ENCODE measurements around the gene CCDC93.

Gene CCDC93

DNA sequence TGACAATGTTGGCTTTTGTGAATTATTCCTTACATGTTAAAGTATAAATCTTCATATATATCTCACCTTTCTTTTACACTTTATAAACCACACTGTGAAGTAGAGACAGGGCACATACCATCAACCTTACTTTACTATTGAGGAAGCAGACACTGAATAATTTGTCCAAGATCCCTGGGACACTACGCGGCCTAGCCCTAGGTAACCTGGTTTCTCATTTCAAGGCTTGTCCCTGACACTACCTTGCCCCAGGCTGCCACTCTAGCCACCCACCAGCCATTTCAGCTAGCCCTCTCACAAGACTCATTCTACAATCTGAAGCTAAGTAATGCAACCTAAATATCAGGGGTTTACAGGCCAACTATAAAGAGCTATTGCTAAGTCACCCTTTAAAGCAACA lies 26.7 kb downstream of the CCDC93 start:
- DNase-seq (ENCODE audit: low read depth, low spot score): no peak

DNA sequence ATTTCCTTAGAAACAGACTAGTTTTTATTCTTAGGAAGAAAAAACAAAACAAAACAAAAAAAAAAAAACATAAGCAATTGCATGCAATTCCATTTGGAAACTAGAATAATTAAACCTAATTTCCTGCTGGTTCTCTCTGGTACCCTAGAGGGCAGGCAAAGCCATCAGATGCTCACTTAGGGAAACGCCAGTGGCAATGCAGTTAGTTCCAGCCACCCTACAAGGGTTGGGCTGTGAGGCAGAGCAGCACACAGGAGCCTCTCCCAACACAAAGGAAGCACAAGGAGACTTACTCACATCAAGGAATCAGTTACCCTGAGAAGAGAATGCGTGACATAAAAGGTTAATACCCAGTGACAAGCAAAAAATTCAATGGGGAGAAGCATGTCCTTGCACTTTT lies 28.8 kb downstream of the CCDC93 start:
- no peak for DNase-seq (ENCODE audit: low read depth, low spot score)

DNA sequence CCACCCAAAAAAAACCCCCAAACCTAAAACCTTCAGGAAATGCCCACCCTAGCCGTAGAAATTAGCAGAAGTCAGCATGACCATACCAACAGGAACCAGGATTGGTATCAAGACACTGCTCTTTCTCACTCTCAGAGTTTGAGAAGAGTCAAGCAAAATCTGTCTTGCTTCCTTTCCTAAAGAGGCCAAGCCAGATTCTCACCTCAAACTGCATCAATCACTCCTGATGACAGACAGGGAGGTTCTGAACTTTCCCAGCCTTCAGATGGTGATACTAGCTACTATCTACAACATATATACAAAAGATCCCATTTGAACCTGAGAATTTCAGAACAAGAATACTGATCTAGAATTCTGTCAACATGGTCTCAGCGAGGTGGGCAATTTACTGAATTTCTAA lies 29.7 kb downstream of the CCDC93 start:
- DNase-seq (ENCODE audit: low read depth, low spot score): no peak

DNA sequence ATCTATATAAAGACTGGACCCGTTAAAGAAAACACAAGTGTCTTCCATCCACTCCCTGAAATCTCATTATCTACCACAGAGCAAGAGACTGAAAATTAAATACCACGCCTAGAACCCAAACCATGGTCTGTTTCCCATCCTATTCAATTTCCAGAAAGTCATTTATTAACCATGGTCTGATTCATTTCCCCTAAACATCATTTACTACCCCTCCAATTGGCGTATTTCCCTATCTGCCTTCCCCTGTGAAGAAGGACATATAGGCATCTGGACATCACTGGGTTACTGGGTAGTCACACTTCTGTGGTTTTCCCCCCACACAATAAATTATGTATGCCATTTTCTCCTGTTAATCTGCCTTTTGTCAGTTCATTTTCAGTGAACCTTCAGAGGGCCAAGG lies 30.8 kb downstream of the CCDC93 start:
- no peak for DNase-seq (ENCODE audit: low read depth, low spot score)

DNA sequence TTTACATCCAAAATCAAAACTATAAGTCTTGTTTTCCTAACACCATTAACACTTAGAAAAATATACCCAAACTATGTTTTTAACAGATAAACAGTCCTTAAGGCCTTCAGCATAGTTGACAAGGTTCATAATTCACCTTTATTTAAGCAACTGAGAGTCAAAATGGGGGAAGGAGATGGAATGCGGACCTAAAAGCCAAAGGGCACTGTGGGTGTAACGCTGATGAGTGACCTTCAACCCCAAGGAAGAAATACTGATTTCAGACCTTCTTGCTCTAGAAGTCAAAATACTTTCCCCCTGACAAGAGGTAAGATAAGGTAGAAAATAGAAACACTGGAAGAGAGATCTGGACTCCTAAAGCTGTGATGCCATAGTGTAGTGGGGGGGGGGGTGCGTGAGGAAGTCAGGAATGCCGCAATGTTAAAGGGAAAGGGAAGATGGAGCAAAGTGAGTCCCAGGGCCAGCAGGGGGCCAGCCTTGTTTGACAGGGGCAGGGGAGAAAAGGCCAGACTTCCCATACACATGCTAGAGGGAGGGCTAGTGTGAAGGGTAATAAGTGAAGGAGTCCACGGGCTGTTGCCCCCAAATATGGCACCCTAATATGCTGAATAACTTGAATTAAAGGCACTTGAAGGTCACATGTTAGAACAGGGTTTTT lies 31.4 kb downstream of the CCDC93 start:
- DNase-seq (ENCODE audit: low read depth, low spot score): no peak

DNA sequence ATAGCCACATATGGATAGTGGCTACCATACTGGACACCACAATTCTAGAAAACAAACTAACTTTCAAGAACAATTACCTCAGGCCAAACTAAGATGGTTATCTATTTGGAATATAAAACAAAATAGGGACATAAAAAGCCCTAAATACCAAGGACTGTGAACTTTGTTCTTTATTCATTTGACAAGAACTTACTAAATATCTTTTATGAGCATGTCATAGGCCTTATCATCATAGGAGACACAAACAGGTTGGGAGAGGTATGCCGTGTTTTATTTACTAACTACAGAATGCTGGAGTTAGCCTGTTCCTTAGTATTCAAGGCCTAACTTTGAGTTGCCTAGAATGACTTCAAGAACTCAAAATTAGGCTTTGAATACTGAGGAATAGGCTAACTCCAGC lies 32.1 kb downstream of the CCDC93 start:
- no peak for DNase-seq (ENCODE audit: low read depth, low spot score)

DNA sequence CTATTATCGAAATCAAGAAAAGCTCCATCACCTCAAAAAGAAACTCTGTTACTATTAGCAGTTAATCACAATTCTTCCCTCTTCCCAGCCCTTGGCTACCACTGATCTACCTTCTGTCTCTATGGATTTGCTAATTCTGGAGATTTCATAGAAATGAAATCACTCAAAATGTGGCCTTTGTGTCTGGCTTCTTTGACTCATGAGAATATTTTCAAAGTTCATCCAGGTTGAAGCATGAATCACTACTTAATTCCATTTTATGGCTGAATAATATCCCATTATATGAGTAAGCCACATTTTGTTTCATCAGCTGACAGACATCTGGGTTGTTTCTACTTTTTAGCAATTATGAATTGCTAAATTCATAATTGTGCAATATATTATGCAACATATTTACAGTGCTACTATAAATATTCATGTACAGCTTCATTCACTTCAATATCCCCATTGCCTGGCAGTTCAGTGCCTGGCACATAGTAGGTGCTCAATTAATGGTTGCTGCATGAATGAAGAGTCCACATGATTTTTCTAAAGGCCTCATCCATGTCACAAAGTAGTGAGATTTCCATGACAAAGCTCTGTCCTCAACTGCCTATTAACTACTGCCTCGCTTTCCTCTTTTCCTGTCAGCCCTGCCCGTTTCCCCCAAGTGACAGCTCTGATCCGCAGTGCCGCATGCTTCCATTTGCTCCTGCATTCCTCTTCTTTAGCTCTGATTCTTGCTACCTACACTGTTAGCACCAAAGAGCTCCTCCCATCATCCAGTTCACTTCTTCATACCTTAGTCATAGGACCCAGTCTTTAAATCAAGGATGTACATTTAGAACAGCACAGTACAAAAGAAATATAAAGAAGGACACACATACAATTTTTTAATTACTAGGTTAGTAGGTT lies 32.8 kb downstream of the CCDC93 start:
- no peak for DNase-seq (ENCODE audit: low read depth, low spot score)

DNA sequence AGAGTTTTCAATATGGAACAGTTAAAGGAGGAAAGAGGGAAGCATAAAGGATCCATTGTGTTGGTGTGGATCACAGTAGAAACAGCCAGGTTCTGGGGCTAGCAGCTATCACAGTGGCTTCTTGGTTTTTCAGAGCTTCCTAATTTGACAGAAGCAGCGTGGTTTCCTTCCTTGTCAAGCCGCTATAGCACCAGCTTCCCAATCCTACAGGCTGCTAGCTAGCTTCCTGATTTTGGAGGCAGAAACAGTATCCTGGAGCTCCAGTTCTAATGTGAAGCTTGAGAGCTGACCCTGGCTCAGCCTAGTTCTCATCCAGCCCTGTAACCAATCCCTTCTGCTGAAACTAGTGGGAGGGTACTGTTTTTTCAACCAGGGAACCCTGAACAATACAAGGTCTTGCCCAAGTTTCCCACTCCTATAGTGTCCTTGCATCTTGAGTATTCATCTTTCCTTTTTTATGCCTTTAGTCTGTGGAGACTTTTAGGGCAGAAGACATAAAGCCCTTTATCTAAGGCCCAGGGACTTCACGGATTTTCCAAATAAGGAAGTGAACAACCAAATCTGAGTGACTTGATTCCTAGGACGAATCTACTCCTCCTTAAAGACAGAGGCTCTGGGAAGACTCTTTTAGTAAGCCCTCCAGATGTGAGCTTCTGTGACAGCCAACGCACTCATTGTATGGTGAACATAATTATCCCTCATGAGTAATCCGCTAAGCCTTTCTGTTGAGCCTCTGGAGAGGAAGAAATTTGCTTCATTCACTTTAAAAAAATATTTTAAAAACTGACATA lies 33.8 kb downstream of the CCDC93 start:
- no peak for DNase-seq (ENCODE audit: low read depth, low spot score)

DNA sequence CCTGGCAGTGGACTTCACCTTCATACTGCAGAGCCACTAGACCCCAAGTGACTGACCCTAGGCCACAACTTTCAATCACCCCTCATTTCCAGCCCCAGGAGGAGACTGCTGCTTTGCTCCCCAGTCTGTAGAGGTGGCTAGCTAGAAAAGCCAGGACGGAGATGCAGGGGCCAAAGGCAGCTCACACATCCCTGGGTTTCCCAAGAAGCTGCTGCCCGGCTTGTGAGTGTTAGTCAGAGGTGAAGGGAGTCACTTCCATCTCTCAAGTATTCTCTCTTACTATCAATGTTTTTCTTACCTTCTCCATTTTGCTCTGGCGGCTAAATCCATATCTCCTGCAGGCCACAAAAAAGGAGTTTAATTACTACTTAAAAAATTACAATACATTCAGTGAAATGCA lies 36.2 kb downstream of the CCDC93 start:
- no peak for DNase-seq (ENCODE audit: low read depth, low spot score)

DNA sequence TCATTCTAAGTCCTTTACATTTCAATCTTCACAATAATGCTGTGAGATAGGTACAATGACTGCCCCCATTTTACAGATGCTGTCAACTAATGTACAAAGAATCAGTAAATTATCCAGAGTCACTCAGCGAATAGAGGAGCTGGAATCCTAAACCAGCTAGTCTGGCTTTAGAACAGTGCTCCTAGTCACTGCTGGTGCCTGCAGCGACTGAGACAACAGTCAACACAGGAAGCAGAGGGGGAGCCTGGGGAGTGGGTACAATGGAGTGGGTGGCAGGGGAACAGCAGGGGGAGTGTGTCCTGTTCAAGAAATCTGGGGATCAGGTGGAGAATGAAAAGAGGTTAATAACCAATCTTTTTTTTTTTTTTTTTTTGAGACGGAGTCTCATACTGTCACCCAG lies 37.3 kb downstream of the CCDC93 start:
- DNase-seq (ENCODE audit: low read depth, low spot score): no peak

DNA sequence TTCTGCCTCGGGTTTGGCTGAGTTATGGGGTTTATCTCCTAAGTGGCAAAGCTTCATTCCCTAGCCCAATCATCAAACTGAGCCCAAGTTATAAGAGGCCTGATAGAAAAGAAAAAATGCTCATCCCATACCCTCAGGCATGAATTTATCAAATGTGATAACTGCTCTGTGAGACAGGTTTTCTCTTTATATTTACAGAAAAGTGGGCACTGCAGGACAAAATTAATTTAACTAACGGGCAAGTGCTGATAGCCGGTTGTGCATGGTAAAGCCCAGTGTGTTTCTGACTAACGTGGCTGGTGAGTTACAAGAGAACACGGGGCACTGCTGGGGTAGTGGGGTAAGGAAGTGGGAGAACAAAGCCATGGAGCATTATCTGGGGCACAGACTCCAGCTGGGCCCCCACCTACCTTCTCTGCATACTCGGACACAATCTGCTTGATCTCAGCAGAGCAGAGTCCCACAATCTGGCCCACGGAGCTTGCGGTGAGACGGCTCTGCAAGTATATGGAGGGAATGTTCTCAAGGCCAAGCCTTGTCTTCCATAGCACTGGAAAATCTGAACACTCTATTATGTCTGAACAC lies 40.3 kb downstream of the CCDC93 start:
- no peak for DNase-seq (ENCODE audit: low read depth, low spot score)

DNA sequence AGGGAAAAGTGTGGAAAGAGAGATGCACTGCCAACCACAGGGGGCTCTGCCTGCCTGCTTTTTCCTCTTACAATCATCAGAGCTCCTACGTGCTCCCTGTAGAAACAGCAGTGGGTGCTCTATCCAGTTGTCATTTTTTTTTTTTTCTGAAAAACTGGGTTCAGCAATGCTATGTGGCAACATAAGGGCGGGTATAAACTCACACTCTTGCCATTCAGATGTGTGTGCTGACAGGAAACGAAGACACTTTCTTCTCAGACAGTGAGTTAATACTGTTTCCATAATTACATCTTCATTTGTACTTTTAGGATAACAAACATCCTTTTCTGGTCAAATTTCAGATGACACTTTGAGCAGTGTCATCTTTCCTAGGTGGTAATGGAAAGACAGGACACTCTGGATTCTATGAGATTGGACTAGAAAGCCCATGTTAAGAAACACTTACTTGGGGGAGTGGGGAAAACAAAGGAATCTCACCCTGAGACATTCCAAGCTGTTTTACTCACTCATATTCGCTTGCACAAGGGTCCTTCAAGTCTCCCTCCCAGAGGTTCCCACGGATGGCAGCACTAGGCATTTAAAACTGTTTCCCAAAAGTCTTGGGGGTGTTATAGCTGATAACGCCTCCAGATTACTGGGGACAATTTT lies 41.3 kb downstream of the CCDC93 start:
- no peak for DNase-seq (ENCODE audit: low read depth, low spot score)

DNA sequence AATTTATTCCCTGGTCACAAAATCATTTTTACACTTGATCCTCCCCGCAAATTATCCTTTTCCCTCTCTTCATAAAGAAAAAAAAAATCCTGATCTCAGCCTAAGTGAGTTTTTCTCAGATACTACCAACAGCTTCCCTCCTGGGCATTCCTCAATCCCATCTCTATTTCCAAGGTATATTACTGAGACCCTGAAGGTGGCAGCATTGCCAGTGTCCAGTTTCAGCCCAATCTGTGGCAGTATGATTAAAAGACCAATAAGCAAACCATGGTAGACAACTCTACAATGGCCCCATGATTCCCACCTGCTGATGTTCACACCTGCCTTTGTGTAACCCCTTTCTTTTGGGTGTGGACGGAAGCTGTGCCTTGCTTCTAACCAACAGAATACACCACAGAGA lies 45.1 kb downstream of the CCDC93 start:
- DNase-seq (ENCODE audit: low read depth, low spot score): no peak

DNA sequence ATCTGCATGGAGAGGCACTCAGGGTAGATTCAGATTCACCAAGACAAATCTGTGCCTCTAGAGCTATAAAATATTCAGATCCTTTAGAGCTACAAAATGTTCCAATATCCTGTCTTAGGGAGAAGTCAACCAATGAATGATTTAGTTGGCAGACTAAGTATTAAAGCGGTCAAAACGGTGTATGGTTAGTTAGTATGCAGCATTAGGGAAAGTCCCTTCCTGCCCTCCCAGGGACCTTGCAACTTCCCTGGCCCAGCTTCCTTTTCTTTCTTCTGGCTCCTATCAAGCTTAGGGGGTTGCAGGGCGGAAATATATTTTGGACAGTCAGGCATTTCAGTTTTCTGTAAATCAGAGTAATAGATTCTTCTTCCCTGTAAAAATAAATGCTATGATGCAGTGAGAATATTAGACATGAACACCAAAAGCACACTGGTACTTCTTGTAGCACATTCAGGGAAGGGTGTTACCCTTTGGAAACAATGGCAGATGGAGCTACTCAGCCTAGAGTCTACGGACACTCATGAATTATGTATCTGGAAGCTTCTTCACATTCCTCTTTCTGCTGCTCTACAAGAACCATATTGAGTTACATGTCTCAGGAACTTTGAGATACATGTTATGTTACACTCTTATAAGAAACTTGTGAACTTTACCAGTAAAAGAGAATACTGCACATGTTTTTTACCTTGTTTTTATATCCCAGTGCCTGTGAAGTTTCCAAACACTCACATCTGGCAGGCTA lies 45.7 kb downstream of the CCDC93 start:
- DNase-seq (ENCODE audit: low read depth, low spot score): no peak

DNA sequence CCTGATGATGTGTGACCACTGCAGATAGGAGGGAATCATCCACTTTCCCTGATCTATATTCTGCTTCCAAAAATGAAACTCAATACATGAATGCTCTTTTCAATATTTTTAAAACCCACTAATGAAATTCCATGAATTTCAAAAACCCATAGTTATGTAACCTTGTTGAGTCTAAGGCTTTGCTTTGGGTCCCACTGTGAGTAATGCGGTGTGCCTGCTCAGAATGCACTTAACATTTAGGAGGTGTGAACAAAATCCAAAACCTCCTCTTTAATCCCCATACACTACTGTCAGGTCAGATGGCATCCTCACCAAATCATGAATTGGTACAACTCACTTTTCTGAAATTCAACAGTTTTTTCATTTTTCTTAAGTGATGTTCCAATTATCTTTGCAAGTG lies 50.4 kb downstream of the CCDC93 start:
- no peak for DNase-seq (ENCODE audit: low read depth, low spot score)

DNA sequence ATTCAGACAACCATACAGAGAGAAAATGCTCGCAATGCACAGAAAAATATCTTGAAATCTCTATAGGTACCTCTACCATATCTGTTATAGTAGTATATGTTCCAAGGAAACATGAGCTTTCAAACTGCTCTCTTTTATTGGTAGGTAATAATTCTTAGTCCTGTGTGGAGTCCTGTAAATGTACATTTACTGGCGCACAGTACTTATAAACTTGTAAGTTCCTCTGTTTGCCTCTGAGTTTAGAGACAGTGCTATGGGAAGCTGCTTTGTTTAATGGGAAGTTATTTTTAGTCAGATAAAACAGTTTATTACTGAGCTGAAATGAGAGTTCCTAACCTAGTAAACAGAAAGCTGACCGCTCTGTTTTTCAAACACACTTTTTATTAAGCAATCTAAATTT lies 52.7 kb downstream of the CCDC93 start:
- no peak for DNase-seq (ENCODE audit: low read depth, low spot score)

DNA sequence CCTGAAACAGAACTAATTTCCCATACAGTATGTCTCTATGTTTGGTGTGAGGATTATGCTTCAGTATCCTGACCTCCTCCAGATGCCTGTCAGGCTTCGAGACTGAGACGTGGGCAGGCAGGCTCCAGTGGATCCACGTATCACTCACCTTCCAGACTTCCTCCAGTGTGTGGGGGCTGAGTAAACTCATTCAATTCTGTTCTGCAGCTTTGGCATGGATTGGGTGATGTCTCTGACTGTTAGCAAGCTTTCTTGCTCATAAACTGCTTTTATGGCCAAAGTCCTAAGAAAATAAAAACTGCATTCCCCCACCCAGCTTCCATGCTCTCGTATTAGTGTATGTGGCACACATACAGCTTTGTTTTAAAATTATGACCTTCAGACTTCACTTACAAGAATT lies 53.6 kb downstream of the CCDC93 start:
- DNase-seq (ENCODE audit: low read depth, low spot score): no peak

DNA sequence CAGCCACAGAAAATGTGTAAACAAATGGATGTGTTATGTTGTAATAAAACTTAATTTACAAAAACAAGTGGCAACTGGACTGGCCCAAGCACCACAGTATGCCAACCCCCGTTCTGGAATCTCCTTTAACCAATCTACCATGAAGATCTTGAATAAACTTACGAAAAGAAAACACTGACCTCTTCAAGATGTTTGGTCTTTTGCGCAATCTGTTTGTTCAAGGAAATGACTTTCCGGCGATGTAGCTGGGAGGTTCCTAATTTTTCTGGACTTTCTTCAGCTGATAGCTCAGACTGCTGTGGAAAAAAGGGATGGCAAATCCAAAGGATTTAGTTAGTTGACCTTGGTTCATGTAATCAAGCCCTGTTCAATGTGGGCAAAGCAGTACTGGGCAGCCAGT lies 55.7 kb downstream of the CCDC93 start:
- no peak for DNase-seq (ENCODE audit: low read depth, low spot score)

DNA sequence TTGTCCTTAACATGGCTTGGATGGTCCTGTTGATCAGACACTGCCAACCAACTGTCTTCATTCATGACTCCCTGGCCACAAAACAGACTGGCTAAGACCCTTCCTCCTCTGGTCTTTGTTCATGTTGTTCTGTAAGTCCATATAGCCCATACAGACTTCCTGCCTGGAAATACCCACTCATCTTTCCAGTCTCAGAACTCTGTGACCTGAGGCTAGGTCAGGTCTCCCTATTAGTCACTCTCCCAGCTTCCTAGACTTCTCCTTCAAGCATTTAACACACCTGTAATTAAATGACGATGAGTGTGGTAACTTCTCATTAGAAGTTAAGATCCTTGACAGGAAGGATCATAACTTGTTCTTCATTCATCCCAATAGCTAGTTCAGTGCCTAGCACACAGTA lies 56.3 kb downstream of the CCDC93 start:
- no peak for DNase-seq (ENCODE audit: low read depth, low spot score)

DNA sequence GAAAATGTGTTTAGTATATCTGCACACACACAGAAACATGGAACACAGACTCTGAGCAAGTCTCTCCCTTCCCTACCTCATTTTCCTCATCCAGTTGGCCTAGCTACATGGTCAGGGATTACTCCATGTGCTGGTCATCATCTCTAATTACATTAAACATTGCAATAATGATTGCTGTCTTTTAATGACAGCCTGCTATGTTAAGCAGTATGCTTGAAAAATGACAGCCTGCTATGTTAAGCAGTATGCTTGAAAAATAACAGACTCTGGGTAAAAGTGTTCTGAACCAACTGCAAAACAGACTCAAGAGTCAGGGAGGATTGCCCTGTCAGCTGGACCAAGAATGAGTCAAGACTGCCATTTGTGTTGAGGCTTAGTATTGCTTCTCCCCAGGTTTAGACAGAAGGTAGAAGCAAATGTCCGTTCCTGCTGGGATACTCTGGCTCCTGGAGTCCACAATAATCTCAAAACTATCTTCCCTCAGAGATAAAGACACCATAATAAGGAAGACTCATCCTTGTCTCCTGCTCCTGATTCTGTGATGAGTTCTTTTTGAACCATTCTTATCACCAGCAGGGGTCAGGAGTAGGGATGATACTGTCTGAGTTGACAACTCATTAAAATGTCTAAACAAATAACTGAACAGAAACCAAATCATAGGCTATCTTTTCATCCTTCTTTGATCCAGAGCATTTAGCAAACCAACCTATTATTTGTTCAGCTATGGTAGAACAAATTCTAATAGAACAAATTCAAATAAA lies 57.7 kb downstream of the CCDC93 start:
- DNase-seq (ENCODE audit: low read depth, low spot score): no peak

All from iPS DF 19.7 (cell line).